Fibroblast of mammary gland (primary cell): ENCODE results near the gene MBD3.

Experiments
- DNase-seq: peaks from one replicate; pipeline ENCODE4 v3.0.0-alpha.2; 2010; ENCODE audit warnings: low read depth
- H3K4me3 ChIP-seq: 2 replicates; pipeline ENCODE4 v1.5.1; 2011; ENCODE audit warnings: low read depth, mild to moderate bottlenecking, low read length, moderate library complexity; ENCODE audit not compliant: control insufficient read depth
- CTCF ChIP-seq: conservative IDR thresholded peaks from 2 replicates; pipeline ENCODE4 v1.5.1; 2011; ENCODE audit warnings: low read depth, low read length, inconsistent platforms; ENCODE audit not compliant: control insufficient read depth, insufficient read depth

The MBD3 gene

DNA sequence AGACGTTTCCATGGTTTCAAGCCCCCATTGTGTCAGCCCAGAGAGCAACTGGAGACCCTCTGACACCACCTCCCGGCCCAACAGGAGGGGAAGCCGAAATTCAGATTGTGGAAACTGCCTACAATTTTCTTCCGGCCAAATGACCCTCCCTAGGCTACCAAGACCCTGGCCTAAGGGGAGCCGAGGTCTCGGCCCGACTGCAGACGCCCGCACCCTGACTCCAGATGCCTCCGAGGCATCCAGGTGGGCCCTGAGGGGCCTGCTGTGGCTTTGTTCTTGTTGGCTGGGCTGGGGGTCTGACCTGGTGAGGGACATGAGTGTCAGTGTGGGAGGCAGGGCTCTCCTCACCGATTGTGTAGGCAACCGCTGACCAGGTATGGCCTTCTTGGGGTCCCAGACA, 34.1 kb downstream of the MBD3 start:
- DNase-seq = no peak
- TF ChIP-seq CTCF = no peak
- no peak overlapping the region for H3K4me3 ChIP-seq

DNA sequence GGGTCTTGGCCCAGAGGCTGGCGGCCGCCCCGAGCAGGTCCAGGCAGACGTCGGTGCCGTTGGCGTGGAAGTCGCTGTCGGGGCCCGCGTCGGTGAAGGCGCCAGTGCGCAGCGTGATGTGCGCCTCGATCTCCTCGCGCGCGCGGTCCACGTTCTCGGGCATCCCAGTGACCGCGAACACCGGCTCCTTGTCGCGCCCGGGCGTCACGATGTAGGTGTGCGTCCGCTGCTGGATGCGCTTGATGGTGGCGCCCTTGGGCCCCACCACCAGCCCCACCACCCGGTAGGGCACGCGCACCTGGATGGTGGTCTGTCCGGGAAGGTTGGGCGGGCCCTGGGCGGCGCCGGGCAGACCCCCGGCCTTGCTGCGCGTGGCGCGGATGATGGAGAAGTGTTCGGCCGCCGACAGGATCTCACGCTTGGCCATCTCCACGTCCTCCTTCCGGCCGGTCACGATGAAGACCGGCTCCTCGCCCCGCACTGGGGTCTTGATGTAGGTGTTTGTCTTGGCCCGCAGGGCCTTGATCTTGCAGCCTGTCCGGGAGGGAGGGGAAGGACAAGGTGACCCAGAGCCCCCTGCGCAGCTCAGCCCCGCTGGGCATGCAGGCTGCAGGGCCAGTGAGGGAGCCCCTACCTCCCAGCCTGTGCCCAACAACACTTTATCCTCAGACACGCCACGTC, 36.1 kb downstream of the MBD3 start:
- H3K4me3 ChIP-seq = no peak overlapping the region
- TF ChIP-seq CTCF = no peak
- no peak for DNase-seq

GRCh38 chr19:1555487-1556389, 36.9 kb downstream of the MBD3 start:
- no peak overlapping the region for H3K4me3 ChIP-seq
- no peak for TF ChIP-seq CTCF
- DNase-seq = no peak

DNA sequence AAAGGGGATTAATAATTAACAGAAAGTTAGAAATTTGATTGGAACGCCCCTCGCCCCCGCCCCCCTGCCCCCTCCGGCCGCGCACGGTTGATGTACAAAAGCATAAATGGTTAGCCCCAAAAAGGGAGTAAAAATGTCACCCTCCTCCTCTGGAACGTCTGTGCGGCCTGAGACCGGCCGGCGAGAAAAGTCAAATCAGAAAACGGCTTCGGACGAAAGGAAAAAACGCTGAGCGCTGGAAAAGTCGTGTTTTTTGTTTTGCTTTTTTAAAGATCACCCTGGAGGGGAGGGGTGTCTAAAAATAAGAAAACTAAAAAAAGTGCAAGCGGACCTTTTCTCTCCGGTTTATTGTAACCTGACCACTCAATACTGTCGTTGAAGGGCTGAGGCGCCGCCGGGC, 37.7 kb downstream of the MBD3 start:
- no peak for DNase-seq
- no peak for TF ChIP-seq CTCF
- H3K4me3 ChIP-seq = no peak overlapping the region

DNA sequence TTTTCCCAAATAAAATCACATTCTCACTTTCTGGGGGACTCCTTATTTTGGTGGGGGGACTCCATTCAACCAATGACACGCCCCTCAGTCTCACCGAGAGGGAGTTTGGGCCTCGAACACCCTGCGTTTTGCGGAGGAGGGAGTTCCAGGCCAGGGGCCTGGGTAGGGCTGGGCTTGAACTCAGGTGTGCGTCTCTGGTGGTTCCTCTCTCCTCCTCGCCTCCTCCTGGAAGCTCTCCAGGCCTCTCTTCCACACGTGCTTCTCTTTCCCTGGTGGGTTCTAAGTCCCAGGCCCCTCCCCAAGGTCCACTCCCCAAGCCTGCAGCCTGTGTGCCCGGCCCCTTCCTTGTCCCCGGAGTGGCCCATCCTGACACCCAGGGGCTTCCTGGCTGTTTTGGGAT, 39.2 kb downstream of the MBD3 start:
- no peak overlapping the region for H3K4me3 ChIP-seq

More for the DNA sequence above, 39.2 kb downstream of the MBD3 start:
- TF ChIP-seq CTCF = no peak
- DNase-seq = no peak
